G401 (cell line): ENCODE results near the gene CD36. TPM values are rescaled to one million over a fixed set of nuclear protein-coding genes. Genes with fewer than 3 reads are reported as not detected.

ENCODE experiments used
- DNase-seq: peaks from one replicate; pipeline ENCODE4 v3.0.0-alpha.2; 2015; ENCODE audit warnings: low spot score
- in situ Hi-C: cut with HindIII; loops from 2 replicates; pipeline ENCODE4 v1.10.0; 2016; ENCODE audit warnings: low sequenced_read_pairs, mixed read lengths
- total RNA-seq: library from RNA; depleted of rRNA; stranded (reverse); fragments of >200 nt; shearing (Covaris generic); gene quantifications from 2 replicates; pipeline ENCODE4 v1.2.3, GENCODE V29; 2014; rRNA removed

CD36 gene
- total RNA-seq = not detected in 2 replicates

DNA sequence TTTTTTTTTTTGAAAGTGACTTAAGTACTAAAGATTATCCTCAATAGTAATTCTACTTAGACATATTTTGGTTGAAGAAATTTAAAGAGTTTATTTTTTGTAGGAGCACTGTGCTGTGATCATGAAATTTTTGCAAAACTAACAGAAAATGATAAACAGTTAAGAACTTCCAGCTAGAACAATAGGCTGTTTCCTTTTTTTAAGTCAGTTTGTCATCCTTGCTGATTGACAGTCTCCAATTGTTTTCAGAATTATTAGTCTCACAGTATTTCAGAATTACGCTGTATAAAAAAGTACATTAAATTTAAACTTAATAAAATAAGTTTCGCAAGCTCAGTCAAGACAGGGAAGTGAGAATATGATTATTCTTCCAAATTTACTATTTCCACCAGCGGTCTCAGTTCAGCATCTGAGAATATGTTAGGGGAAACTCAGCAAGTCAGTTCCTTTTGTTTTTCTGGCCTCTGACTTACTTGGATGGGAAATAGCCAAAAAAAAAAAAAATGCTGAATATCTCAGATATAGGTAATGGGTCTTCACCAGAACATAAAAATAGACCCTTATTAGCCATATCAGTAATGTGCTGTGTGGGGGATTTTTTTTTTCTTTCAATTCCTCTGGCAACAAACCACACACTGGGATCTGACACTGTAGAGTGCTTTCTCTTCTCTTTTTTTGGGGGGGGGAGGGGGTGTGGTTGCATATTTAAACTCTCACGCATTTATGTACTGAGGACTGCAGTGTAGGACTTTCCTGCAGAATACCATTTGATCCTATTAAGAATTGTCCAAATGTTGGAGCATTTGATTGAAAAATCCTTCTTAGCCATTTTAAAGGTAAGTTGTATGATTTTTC is at the start of gene CD36:
CD36 (plus strand) TSS at position 732 of the 855 bp plus-strand sequence. CDS start 8,099 bp downstream, outside the sequence.
- in situ Hi-C loops = no loop called here

DNA sequence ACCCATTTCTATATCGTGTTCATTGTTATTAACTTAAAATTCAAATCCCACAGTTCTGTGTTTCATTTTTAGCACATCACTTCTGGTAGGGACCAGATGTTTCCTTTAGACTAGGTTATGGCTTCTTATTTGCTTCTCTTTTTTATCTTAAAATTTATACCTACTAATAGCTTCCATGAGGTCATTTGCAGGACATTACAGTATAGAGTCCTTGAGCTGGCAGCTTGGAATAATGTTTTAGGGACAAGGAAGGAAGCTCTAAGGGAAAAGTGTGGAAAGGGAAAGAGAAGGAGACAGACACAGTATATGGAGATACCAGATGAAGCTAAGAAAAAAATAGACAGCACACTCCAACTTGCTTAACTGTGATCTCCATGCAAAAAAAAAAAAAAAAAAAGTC is 48.8 kb upstream of the CD36 start:
- in situ Hi-C loops = no loop called here
- no peak for DNase-seq

More for the DNA sequence above, at the start of gene CD36:
- DNase-seq = no peak

DNA sequence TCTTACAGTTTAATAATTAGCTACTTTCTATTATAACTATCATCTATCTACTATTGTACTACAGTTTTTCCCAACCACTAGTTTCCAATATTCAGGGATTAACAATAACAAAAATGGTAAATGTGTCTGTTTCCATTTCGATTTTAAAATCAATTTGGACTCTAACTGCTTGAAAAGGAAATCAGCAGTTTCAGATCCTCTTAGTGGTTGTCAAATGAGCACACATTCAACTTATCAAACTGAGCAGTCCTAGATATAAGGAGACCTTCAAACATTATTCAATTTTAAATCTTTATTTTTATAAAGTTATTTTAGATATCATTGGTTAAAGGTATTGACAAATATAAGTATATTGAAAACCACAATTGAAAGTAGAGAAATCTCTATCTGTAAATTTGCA is 46.8 kb upstream of the CD36 start:
- in situ Hi-C loops = no loop called here
- no peak for DNase-seq

DNA sequence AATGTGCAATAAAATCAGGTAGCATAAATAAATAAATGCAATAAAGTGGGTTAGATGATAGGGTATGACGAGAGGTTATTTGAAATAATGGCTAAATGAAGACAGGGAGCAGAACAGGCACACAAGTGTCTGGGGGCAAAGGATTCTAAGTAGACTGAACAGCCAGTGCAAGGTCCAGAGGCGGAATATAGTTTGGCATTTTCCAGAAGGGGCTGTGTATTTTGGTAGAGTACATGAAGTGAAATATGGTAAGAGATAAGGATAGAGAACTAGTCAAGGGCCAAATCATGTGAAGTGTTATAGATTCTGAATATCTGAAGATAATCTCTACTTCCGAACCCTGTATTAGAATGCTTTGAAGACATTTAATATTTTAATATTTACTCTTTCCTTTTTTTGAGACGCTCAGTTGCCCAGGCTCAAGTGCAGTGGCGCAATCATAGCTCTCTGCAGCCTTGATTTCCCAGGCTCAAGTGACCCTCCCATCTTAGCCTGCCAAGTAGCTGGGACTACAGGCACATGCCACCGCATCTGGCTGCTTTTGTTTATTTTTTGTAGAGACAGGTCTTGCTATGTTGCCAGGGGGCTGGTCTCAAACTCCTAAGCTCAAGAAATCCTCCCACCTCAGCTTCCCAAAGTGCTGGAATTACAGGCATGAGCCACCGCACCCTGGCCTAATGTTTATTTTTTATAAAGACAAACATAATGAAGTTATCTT is 44.4 kb upstream of the CD36 start:
- no peak for DNase-seq

DNA sequence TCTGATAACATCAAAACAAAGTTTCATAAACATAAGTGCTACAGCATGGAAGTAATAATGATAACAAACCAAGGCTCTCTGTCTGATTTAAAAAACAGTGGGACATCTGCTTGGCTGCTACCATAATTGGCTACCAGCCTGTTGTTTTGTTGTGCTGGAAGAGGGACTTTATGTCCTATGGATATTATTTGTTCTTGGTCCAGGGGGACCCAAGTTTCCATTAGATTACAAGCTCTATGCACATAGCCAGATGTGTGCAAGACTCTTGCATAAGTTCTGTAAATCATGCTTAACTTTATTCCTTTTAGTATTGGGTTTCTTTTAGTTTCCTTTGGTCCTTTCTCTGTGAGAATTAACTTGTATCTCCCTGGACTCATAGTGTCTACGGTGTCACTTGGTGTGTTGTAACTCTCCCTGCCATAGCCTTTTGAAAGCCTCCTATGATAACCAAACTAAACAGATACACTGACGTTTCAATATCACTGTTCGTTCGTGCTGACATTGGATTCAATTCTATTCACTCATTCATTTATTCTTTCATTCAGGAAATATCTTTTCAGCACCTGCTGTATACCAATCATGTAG is 41.4 kb upstream of the CD36 start:
- in situ Hi-C loops = no loop called here
- no peak for DNase-seq

More for the DNA sequence above, 44.4 kb upstream of the CD36 start:
- in situ Hi-C loops = no loop called here

DNA sequence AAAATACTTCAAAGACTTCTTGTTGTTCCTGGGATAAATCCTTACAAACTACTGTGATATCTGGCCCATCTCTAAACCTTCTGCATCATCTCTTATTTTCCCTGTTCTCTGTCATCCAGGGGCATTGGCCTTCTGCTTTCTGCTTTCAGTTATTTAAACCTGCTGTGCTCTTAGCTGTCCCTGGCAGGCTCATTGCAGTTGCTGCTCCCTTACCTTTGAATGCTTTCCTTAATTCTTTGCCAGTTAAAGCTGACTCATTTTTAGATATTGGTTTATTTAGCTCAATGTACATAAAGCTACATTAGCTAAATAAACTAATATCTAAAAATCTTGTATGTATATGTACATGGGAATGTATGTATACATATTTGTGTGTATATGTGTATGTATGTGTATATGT is 40.6 kb upstream of the CD36 start:
- in situ Hi-C loops = no loop called here
- DNase-seq = no peak

DNA sequence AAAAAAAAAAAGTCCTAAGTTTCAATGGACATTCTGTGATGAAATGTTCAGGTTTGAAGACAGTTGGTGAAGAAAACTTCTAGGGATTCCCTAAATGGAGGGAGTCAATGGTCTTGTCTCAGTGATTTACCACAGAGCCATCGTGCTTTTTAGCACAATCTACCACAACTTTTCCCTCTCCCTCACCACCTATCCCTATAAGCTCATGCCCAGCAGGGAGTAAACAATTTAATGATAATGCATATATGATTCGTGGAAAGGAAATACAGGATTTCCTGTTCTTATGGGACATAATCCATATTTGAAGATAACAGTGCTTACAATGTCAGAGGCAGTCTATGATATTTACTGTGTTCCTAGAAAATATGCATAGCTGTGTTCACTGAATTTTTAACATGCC is 38.4 kb upstream of the CD36 start:
- in situ Hi-C loops = no loop called here
- no peak for DNase-seq

DNA sequence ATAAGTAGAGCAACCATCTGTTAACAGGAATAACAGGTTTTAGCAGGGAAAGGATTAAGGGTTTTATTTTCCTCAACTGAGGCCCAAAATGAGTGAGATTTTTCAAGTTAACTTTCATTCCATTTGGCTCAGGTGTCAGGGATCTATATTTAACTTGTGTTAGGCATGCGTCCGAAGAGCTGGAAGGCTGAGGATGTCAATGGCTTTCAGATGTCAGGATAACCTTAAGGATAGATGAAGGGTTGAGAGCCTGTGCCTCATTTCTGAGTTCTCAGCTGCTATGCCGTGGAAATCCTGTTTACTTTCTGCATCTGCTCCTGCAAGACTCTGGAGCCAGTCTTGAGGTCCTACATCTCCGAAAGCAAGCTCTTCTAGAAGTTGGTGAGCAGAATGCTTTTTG is 36.4 kb upstream of the CD36 start:
- in situ Hi-C loops = no loop called here
- no peak for DNase-seq

DNA sequence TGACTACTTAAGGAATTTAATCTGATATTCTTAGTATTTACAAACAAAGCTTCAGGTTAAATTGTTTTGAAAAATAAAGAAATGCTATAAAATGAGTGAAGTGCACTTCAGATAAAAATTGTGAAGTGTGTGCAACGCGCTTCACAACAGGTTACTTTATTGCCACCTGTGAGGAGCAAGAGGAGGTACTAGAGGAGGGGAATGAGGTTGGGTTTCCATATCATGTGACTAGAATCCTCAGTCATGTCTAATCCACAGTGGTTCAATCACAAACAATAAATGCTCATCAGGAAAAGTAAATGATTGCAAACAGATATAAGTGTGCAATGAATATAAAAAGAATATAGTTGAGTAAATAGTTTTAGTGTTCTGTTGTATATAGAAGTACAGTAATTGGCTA is 34.5 kb upstream of the CD36 start:
- in situ Hi-C loops = no loop called here
- DNase-seq = no peak

DNA sequence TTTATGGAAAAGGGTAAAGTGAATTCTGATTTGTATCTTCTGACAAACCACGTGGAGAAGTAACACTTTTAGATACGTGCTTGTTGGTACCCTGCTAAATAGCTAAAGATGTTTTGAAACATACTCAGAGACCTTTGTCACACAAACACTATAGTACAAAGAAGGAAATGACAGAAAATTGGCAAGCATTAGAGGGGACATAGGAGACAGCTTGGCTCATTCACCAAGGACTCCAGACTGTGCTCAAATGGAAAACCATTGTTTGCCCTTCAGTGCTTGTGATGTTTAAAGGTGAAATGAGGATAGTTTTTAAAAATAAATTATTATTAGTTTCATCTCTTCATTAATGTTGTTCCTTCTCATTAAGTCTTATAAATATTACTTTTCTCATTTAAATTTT is 34.0 kb upstream of the CD36 start:
- no peak for DNase-seq
- in situ Hi-C loops = no loop called here

DNA sequence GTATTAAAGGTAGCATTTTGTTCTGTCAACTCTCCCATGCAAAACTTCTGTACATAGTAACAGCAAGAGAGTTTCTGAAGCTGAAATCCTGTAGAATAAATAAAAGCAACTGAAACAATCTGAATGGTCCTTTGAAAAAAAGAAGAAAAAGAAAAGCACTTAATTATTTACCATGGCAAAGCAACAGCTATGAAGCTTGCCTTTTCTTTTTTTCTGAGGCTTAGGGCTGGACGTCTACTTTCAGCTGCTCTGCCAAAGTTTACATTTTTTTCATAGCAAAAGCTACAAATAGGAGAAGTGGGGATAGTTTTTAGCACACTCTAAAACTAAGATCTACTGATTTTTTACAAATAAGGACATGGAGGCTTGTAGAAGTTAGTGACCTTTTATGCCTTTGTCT is 31.3 kb upstream of the CD36 start:
- in situ Hi-C loops = no loop called here
- no peak for DNase-seq

DNA sequence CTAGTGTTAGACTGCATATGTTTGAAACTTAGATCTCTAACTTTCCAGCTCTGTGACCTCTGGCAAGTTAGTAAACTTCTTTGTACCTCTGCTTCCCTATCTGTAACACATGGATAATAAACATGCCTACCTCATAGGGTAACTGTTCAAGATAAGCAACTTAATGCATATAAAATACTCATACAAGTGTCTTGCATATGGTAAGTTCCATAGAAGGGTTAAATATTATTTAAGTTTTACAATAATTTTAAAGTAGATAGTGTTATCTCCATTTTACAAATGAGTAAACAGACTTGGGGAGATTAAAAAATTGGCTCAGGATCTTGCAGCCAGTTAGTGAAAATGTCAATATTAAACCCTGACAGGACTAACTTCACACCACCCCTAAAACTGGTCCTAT is 30.1 kb upstream of the CD36 start:
- no peak for DNase-seq
- in situ Hi-C loops = no loop called here

DNA sequence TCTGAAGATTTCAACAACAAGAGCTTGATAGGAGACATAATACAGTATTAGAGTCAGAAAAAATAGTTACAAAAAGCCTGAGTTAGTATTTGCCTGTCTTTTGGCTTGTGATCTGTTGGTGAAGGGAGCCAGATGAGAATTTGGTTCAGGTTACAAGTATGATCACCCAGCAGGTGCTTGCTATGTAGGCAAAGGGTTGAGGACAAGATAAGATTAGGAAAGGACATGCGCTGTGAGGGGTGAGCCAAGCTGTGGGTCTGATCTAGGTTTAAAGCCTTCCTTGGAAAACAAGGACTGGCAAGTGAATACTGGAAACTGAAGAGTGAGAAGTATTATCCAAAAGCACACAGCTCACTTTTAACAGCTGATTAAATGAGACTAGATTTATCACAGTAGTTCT is 28.7 kb upstream of the CD36 start:
- in situ Hi-C loops = no loop called here
- DNase-seq = no peak

DNA sequence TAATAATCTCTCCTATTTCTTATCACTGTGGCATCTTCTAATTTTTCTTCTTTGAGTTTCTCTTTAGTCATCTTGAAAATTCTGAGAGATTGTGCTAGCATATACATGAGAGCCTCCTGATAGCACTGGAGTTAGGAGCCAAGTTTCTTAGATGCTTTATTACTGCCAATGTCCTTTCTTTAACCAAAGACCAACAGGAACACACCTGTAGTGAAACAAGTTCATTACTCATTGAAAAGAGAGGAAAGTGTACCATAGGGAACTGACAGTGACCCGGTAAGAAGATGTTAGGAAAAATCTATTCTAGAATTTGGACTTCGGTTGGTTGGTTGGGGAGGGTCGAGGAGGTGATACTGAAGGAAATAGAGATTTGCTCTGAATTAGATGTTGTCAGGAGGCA is 27.1 kb upstream of the CD36 start:
- in situ Hi-C loops = no loop called here
- peak; percentile 26 for DNase-seq

DNA sequence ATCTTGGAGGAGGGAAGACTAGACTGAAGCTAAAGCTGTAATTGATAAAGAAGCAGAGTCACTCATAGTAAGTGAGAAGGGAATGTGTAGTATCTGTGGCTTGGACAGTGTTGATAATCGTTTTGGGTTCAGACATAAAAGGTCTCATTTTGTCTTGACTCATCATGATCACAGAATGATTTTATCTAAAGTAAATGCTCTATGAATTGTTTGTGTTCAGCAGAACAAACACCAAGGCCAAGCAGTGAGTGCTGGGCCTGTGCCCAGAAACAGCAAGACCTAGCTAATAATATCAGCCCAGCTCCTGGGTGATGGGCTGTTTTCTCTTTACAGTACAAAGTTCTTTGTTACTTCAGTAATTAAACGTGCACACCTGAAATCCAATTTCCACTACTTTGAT is 26.7 kb upstream of the CD36 start:
- peak; percentile 81 for DNase-seq
- in situ Hi-C loops = no loop called here

DNA sequence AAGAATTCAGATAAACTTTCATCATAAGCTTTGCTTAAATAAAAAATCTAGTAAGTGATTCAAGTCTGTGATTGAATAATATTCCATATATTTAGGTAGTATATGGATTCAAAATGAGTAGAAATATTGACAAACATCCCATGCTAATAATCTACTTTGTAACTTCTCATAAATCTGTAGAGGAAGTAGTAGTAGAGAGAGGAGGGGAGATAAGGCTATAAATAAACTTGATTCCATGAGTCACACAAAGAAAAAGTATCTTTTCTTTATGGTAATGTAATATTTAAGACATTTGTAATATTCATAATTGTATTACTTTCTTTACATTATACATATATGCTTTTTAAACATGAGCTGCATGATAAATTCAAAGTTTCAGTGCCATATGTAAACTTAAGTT is 25.6 kb upstream of the CD36 start:
- in situ Hi-C loops = no loop called here
- DNase-seq = no peak

DNA sequence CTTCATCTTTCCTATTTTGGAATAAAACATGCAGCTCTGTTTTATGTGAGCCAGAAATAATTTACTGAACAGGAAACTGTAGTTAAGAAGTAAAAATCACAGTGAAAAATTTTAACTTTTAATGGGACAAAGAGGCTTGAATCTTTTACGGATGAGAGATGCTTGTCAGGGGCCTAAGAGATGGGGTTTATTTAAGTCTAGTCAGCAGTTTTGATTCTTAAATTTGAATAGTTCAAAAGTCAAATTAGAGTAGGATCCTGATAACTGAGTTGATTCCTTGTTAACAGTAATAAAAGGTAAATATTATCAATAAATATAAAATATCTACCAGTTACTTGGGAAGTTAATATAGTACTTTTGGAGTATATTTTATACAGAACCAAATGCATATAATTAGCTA is 24.9 kb upstream of the CD36 start:
- DNase-seq = no peak
- in situ Hi-C loops = no loop called here

DNA sequence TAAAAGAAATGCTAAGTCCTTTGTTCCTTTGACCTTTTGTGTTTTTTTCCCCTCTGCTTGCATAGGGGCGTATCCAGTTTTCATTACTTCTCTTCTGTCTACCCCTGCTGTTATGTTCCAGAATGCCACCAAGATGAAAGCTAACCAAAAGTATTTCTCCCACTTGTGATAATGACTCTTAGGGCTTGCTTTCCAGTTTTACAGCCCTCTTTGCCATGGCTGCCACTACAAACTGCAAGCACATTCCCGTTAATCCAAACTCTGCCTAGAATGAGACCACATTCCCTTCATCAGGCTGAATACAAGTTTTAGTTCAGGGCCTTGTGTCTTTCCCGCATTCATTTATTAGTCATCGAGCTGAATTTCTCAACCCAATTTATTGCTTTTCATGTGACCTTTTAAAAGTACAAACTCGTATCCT is 23.6 kb upstream of the CD36 start:
- in situ Hi-C loops = no loop called here
- no peak for DNase-seq

DNA sequence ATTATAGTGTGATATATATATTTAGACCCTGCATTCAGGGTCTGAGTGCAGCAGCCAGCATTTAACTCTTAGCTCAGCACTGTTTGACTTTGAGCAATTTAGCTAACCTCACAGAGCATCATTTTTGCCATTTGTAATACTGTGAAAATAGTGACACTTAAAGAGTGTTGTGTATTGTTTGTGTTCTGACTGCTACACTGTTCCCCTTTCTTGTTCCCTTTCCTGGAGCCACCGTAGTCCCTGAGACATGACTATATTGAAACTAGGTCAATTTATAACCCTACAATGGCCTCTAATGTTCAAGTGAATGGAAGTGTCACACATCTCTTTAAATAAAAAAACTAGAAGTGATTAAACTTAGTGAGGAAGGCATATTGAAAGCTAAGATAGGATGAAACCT is 20.3 kb upstream of the CD36 start:
- no peak for DNase-seq
- in situ Hi-C loops = no loop called here

DNA sequence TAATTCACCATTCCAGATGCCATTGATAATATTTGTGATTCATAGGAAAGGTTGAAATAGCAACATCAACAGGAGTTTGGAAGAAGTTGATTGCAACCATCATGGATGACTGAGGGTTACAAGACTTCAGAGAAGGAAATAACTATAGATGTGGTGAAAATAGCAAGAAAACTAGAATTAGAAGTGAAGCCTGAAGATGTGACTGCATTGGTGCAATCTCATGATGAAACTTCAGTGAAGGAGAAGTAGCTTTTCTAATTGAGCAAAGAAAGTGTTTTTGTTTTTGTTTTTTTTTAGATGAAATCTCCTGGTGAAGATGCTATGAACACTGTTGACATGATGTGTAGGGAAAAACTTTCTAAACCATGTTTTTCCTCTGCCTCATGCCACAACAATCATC is 18.7 kb upstream of the CD36 start:
- in situ Hi-C loops = no loop called here
- DNase-seq = no peak
